ENCODE results near the gene LRRC75A.

LRRC75A gene

DNA sequence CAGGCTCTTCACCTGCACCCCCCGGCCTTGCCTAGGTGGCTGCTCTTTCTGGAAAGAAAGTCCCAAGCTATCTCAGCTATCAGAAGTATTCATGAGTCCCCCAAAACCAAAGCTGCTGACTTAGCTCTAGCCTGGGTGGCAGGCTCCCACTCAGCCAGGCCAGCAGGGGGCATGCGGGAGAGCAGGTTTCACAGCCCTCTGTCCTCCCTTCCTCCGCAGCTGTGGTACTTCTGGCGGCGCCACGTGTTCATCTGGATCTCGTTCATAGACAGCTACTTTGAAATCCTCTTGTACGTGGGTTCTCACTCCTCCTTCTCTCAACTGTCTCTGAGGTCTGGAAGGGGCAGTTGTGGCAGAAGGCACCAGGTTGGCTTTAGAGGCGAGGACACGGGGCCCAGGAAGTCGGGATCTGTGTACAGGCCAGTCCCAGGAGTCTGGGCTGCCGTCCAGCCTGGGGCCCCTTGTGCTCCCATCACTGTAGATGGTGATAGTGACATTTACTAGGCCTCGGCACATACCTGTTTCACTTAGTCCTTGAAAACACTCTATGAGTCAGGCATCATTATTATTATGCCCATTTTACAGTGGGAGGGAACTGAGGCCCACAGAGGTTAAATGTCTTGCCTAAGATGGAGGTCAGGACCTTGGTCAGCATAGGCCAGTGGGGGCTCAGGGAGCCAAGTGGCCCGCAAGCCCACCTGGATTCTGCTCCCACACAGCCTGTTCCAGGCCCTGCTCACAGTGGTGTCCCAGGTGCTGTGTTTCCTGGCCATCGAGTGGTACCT is 63.7 kb downstream of the LRRC75A start:
- H3K9ac ChIP-seq (ENCODE audit: low read depth in 1 of 2, low read length in 2 of 2), result no peak overlapping the region
- no peaks in the 10 kb centered on the region for H3K4me1 ChIP-seq (ENCODE audit: control insufficient read depth in 2 of 2, insufficient read depth in 2 of 2, low read length in 2 of 2)
- H3K9me3 ChIP-seq (ENCODE audit: control insufficient read depth in 2 of 2, low read length in 2 of 2), result no peaks in the 10 kb centered on the region
- no peaks in the 10 kb centered on the region for H3K27me3 ChIP-seq (ENCODE audit: control insufficient read depth in 2 of 2, insufficient read depth in 2 of 2, low read length in 2 of 2)
- no peak overlapping the region for H3K4me3 ChIP-seq (ENCODE audit: low read length in 2 of 2)
- H3K36me3 ChIP-seq (ENCODE audit: control insufficient read depth in 2 of 2, insufficient read depth in 2 of 2, low read length in 2 of 2), result peaks cover 3 to 13% of the 10 kb centered on the region in 2 donors
- no peak overlapping the region for H3K27ac ChIP-seq (ENCODE audit: low read depth in 2 of 2, low read length in 2 of 2)

DNA sequence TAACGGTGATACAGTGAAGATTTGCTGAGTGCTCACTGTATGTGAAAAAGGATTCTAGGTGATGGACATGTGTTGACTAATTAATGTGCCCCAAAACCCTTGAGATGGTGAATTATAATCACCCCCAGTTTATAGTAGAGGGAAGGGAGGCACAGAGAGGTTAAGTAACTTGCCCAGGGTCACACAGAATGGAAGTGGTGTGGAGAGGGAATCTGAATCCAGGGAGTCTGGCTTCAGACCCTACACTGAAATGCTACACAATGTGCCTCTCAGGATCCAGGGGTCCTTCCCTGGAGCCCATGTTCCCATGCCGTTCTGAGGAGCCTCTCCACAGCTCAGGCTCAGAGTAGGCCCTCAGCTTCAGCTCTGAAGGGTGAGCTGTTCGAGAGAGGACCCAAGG is 65.0 kb downstream of the LRRC75A start:
- Histone ChIP-seq H3K27me3 (ENCODE audit: control insufficient read depth in 2 of 2, insufficient read depth in 2 of 2, low read length in 2 of 2) (no peaks in the 10 kb centered on the region), H3K9ac (ENCODE audit: low read depth in 1 of 2, low read length in 2 of 2) (no peak overlapping the region), H3K27ac (ENCODE audit: low read depth in 2 of 2, low read length in 2 of 2) (no peak overlapping the region), H3K9me3 (ENCODE audit: control insufficient read depth in 2 of 2, low read length in 2 of 2) (no peaks in the 10 kb centered on the region), H3K36me3 (ENCODE audit: control insufficient read depth in 2 of 2, insufficient read depth in 2 of 2, low read length in 2 of 2) (peaks cover 3 to 19% of the 10 kb centered on the region in 2 donors), H3K4me3 (ENCODE audit: low read length in 2 of 2) (no peak overlapping the region), H3K4me1 (ENCODE audit: control insufficient read depth in 2 of 2, insufficient read depth in 2 of 2, low read length in 2 of 2) (no peaks in the 10 kb centered on the region)

DNA sequence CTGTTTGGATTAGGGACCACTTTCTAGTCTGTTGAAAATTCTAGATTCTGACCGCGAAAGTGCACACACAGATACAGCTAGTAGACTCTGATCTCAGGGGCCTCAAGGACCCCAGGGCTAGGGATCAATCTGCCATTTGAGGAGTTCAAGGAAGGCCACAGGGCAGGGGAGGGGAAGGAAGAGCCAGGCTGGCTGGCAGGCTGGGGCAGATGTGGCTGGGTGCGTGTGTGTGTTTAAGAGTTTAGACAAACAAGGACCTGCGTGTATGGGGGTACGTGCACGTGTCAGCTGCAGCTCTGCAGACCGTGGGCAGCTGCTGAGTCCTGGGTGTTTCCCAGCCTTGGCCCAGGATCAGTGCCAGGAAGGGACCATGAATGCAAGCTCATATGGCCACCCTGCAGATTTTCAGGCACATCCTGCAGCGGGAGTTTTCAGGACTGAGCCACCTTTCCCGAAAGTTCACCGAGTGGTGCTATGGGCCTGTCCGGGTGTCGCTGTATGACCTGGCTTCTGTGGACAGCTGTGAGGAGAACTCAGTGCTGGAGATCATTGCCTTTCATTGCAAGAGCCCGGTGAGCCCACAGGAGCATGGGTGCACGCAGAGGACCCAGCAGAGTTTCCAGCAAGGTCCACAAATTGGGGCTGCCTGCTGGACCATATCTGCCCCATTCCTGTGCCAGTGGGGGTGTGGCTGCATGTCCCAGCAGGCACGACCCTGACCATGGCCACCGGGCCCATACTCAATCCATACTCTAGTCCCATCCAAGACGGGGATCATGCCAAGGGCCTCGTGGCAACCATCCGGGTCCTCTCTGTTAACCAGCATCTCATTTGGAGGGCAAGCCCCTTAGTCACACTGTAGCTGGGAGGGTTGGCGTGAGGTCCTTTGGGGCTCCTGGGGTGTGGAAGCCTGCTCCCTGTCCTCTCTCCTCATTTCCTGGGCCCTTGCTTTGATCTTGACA is 66.0 kb downstream of the LRRC75A start:
- H3K4me3 ChIP-seq (ENCODE audit: low read length in 2 of 2), result no peak overlapping the region
- peaks cover 3 to 19% of the 10 kb centered on the region in 2 donors for H3K36me3 ChIP-seq (ENCODE audit: control insufficient read depth in 2 of 2, insufficient read depth in 2 of 2, low read length in 2 of 2)

DNA sequence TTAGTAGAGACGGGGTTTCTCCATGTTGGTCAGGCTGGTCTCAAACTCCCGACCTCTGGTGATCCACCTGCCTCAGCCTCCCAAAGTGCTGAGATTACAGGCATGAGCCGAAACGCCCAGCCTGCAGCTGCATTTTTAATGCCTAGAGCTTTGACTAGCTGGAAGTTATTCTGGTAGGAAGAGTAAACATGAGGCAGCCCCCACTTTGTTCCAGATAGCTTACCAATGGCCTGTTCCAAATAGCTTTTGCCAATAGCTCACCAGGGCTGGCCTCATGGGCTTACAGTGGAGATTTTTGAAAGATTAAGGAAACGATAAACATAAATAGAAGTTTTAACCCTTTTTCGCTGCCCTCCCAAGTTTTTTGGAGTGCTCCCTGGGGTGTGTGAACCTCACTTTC is 66.8 kb downstream of the LRRC75A start:
- H3K9ac ChIP-seq (ENCODE audit: low read depth in 1 of 2, low read length in 2 of 2), result no peak overlapping the region
- H3K27me3 ChIP-seq (ENCODE audit: control insufficient read depth in 2 of 2, insufficient read depth in 2 of 2, low read length in 2 of 2), result no peaks in the 10 kb centered on the region
- H3K27ac ChIP-seq (ENCODE audit: low read depth in 2 of 2, low read length in 2 of 2), result no peak overlapping the region
- no peaks in the 10 kb centered on the region for H3K9me3 ChIP-seq (ENCODE audit: control insufficient read depth in 2 of 2, low read length in 2 of 2)
- no peak overlapping the region for H3K4me3 ChIP-seq (ENCODE audit: low read length in 2 of 2)
- H3K4me1 ChIP-seq (ENCODE audit: control insufficient read depth in 2 of 2, insufficient read depth in 2 of 2, low read length in 2 of 2), result peaks cover 0 to 2% of the 10 kb centered on the region in 2 donors
- H3K36me3 ChIP-seq (ENCODE audit: control insufficient read depth in 2 of 2, insufficient read depth in 2 of 2, low read length in 2 of 2), result peaks cover 3 to 19% of the 10 kb centered on the region in 2 donors

More for the DNA sequence above, 66.0 kb downstream of the LRRC75A start:
- H3K9me3 ChIP-seq (ENCODE audit: control insufficient read depth in 2 of 2, low read length in 2 of 2), result no peaks in the 10 kb centered on the region
- no peak overlapping the region for H3K9ac ChIP-seq (ENCODE audit: low read depth in 1 of 2, low read length in 2 of 2)
- H3K27ac ChIP-seq (ENCODE audit: low read depth in 2 of 2, low read length in 2 of 2), result no peak overlapping the region
- no peaks in the 10 kb centered on the region for H3K4me1 ChIP-seq (ENCODE audit: control insufficient read depth in 2 of 2, insufficient read depth in 2 of 2, low read length in 2 of 2)
- no peaks in the 10 kb centered on the region for H3K27me3 ChIP-seq (ENCODE audit: control insufficient read depth in 2 of 2, insufficient read depth in 2 of 2, low read length in 2 of 2)

DNA sequence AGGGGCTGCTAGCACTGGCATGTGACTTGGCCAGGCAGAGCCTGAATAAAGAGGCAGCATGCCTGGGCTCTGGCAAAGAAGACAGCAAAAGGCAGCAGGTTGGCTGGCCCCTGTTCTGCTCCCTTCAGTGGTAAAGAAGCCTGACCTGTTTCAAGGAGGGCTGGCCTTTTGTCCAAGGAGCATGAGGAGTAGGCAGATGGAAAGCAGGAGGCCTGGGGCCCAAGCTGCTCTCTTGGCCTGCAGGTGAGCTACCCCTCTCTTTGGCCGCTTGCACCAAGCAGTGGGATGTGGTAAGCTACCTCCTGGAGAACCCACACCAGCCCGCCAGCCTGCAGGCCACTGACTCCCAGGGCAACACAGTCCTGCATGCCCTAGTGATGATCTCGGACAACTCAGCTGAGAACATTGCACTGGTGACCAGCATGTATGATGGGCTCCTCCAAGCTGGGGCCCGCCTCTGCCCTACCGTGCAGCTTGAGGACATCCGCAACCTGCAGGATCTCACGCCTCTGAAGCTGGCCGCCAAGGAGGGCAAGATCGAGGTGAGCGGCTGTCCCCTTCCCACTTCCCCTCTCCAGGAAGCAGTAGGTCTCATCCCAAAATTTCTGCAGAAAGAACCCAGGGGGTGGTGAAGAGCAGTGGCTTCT is 68.6 kb downstream of the LRRC75A start:
- no peak overlapping the region for H3K27ac ChIP-seq (ENCODE audit: low read depth in 2 of 2, low read length in 2 of 2)
- H3K36me3 ChIP-seq (ENCODE audit: control insufficient read depth in 2 of 2, insufficient read depth in 2 of 2, low read length in 2 of 2), result peaks cover 3 to 13% of the 10 kb centered on the region in 2 donors
- peaks cover 7 to 8% of the 10 kb centered on the region in 2 donors for H3K4me1 ChIP-seq (ENCODE audit: control insufficient read depth in 2 of 2, insufficient read depth in 2 of 2, low read length in 2 of 2)
- no peak overlapping the region for H3K9ac ChIP-seq (ENCODE audit: low read depth in 1 of 2, low read length in 2 of 2)
- H3K27me3 ChIP-seq (ENCODE audit: control insufficient read depth in 2 of 2, insufficient read depth in 2 of 2, low read length in 2 of 2), result no peaks in the 10 kb centered on the region
- no peaks in the 10 kb centered on the region for H3K9me3 ChIP-seq (ENCODE audit: control insufficient read depth in 2 of 2, low read length in 2 of 2)
- H3K4me3 ChIP-seq (ENCODE audit: low read length in 2 of 2), result no peak overlapping the region

DNA sequence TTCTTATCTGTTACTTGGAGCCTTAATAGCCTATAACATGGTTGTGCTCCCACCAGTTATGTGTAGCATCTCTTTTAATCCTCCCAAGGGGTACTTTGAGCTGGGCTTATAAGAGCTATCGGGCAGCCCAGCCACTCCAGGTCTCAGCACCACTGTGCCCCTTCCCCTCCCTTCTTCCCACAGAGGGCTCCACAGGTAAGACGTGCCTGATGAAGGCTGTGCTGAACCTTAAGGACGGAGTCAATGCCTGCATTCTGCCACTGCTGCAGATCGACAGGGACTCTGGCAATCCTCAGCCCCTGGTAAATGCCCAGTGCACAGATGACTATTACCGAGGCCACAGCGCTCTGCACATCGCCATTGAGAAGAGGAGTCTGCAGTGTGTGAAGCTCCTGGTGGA is 69.6 kb downstream of the LRRC75A start:
- Histone ChIP-seq H3K27ac (ENCODE audit: low read depth in 2 of 2, low read length in 2 of 2) (no peak overlapping the region), H3K36me3 (ENCODE audit: control insufficient read depth in 2 of 2, insufficient read depth in 2 of 2, low read length in 2 of 2) (peaks cover 3 to 14% of the 10 kb centered on the region in 2 donors), H3K4me3 (ENCODE audit: low read length in 2 of 2) (no peak overlapping the region), H3K4me1 (ENCODE audit: control insufficient read depth in 2 of 2, insufficient read depth in 2 of 2, low read length in 2 of 2) (peaks cover 13 to 16% of the 10 kb centered on the region in 2 donors), H3K9me3 (ENCODE audit: control insufficient read depth in 2 of 2, low read length in 2 of 2) (no peaks in the 10 kb centered on the region), H3K9ac (ENCODE audit: low read depth in 1 of 2, low read length in 2 of 2) (no peak overlapping the region), H3K27me3 (ENCODE audit: control insufficient read depth in 2 of 2, insufficient read depth in 2 of 2, low read length in 2 of 2) (no peaks in the 10 kb centered on the region)

DNA sequence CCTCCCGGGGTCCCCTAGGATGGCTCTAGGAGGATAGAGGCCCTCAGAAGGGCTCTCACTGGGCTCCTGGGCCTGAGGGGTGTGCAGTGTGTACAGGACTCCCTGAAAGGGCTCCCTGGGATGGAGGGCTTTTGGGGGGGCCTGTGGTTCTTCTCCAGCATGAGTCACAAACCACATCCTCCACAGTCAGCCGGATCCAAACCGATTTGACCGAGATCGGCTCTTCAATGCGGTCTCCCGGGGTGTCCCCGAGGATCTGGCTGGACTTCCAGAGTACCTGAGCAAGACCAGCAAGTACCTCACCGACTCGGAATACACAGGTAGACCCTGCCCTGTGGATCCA is 72.1 kb downstream of the LRRC75A start:
- peaks cover 3 to 14% of the 10 kb centered on the region in 2 donors for H3K36me3 ChIP-seq (ENCODE audit: control insufficient read depth in 2 of 2, insufficient read depth in 2 of 2, low read length in 2 of 2)
- H3K27ac ChIP-seq (ENCODE audit: low read depth in 2 of 2, low read length in 2 of 2), result peak overlapping the region; percentile 67 to 70
- no peaks in the 10 kb centered on the region for H3K9me3 ChIP-seq (ENCODE audit: control insufficient read depth in 2 of 2, low read length in 2 of 2)
- no peak overlapping the region for H3K4me3 ChIP-seq (ENCODE audit: low read length in 2 of 2)
- H3K27me3 ChIP-seq (ENCODE audit: control insufficient read depth in 2 of 2, insufficient read depth in 2 of 2, low read length in 2 of 2), result no peaks in the 10 kb centered on the region
- H3K4me1 ChIP-seq (ENCODE audit: control insufficient read depth in 2 of 2, insufficient read depth in 2 of 2, low read length in 2 of 2), result peaks cover 15 to 27% of the 10 kb centered on the region in 2 donors
- H3K9ac ChIP-seq (ENCODE audit: low read depth in 1 of 2, low read length in 2 of 2), result no peak overlapping the region

DNA sequence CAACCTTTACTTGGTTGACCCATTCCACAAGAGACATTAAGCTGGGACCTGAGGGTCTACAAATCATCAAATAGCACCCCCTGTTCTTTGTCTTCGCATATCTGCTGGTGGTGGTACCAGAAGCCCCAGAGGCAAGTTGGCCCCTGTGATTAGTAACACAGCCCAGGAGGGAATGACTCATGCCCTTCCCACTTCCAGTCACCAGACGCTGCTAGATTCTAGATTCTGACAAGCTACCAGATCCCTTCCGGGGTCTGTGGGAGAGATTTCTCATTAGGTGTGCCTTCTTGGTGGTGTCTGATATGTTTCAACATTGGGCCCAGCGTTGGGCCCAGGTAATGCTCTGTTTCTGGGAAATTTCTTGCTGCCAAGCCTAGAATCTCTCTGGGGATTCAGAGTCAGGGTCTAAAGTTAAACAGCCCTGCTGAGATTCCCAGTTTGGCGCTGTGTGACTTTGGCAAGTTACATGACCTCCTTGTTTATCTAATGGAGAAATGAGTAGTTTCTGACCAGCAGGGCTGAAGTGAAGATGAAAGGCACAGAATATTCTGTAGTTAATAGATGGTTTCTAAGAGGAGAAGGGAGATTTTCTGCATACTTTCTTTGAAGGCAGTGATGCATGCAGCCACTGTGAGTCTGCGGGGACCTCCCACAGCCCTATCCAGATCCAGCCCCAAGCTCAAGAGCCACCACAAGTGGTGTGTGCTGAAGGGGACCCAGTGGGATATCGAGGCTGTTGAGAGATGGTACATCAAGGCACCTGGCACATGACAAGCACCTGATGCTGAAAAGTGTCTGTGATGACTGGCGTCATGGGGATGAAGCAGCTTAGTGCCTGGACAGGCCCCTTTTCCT is 72.7 kb downstream of the LRRC75A start:
- peak overlapping the region; percentile 67 to 70 for H3K27ac ChIP-seq (ENCODE audit: low read depth in 2 of 2, low read length in 2 of 2)
- H3K9ac ChIP-seq (ENCODE audit: low read depth in 1 of 2, low read length in 2 of 2), result no peak overlapping the region

DNA sequence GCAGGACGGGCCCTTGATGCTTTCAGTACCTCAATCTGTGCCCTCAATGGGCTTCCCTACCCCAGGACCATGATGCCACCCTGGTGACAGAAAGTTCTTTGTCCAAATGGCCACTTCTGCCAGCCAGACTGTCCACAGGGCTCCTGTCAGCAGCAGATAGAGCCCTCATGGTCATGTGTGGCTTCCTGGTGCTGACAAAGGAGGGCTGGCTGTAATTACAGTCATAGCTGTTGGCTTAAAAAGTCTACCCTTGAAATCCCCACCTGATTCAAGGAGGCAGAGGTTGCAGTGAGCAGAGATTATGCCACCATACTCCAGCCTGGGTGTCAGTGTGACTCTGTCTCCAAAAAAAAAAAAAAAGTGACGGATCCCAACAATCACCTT is 73.3 kb downstream of the LRRC75A start:
- no peak overlapping the region for H3K4me3 ChIP-seq (ENCODE audit: low read length in 2 of 2)
- H3K9ac ChIP-seq (ENCODE audit: low read depth in 1 of 2, low read length in 2 of 2), result no peak overlapping the region
- no peaks in the 10 kb centered on the region for H3K9me3 ChIP-seq (ENCODE audit: control insufficient read depth in 2 of 2, low read length in 2 of 2)
- H3K36me3 ChIP-seq (ENCODE audit: control insufficient read depth in 2 of 2, insufficient read depth in 2 of 2, low read length in 2 of 2), result peaks cover 3 to 14% of the 10 kb centered on the region in 2 donors
- H3K27ac ChIP-seq (ENCODE audit: low read depth in 2 of 2, low read length in 2 of 2), result peak overlapping the region; percentile 48 to 70
- H3K4me1 ChIP-seq (ENCODE audit: control insufficient read depth in 2 of 2, insufficient read depth in 2 of 2, low read length in 2 of 2), result peaks cover 15 to 27% of the 10 kb centered on the region in 2 donors
- H3K27me3 ChIP-seq (ENCODE audit: control insufficient read depth in 2 of 2, insufficient read depth in 2 of 2, low read length in 2 of 2), result no peaks in the 10 kb centered on the region

More for the DNA sequence above, 72.7 kb downstream of the LRRC75A start:
- Histone ChIP-seq H3K4me1 (ENCODE audit: control insufficient read depth in 2 of 2, insufficient read depth in 2 of 2, low read length in 2 of 2) (peaks cover 15 to 27% of the 10 kb centered on the region in 2 donors), H3K4me3 (ENCODE audit: low read length in 2 of 2) (no peak overlapping the region), H3K27me3 (ENCODE audit: control insufficient read depth in 2 of 2, insufficient read depth in 2 of 2, low read length in 2 of 2) (no peaks in the 10 kb centered on the region), H3K9me3 (ENCODE audit: control insufficient read depth in 2 of 2, low read length in 2 of 2) (no peaks in the 10 kb centered on the region), H3K36me3 (ENCODE audit: control insufficient read depth in 2 of 2, insufficient read depth in 2 of 2, low read length in 2 of 2) (peaks cover 3 to 14% of the 10 kb centered on the region in 2 donors)

All from mucosa of rectum (tissue), 2 donors.